Transverse colon (tissue), 4 donors: ENCODE data around the gene SLC32A1.

ENCODE experiments used
- EP300 ChIP-seq: sonication (generic); formaldehyde crosslinking; IDR thresholded peaks from one replicate; pipeline ENCODE4 v1.6.1; 2017; ENCODE audit warnings: antibody characterized with exemption, low read depth
- POLR2A ChIP-seq: fragments of 450-650 bp; IDR thresholded peaks from one replicate; pipeline ENCODE4 v1.6.1; 2016; ENCODE audit warnings: antibody characterized with exemption, mild to moderate bottlenecking, moderate library complexity
- POLR2AphosphoS5 ChIP-seq, 3 donors: sonication (generic); formaldehyde crosslinking; IDR thresholded peaks; one replicate each; pipeline ENCODE4 v1.6.1; 2016; ENCODE audit warnings: antibody characterized with exemption in 3 of 3
- TF ChIP-seq, protein P1 (sequence below), 5 experiments: fragments of 200-600 bp in 3 of 5; fragments of 450-650 bp in 2 of 5; sonication (generic) in 3 of 5; IDR thresholded peaks; 1 replicate in 2 of 5; 2 replicates in 3 of 5; pipeline ENCODE4 v1.5.1; 2016 to 2017; ENCODE audit warnings: antibody characterized with exemption in 5 of 5, inconsistent platforms in 3 of 5, mild to moderate bottlenecking in 2 of 5, moderate library complexity in 1 of 5

- TF ChIP-seq POLR2A (no peak), POLR2AphosphoS5 (IDR thresholded peaks at IDR 0.05) (no peak), EP300 (no peak)
- TF ChIP-seq, protein P1, sequence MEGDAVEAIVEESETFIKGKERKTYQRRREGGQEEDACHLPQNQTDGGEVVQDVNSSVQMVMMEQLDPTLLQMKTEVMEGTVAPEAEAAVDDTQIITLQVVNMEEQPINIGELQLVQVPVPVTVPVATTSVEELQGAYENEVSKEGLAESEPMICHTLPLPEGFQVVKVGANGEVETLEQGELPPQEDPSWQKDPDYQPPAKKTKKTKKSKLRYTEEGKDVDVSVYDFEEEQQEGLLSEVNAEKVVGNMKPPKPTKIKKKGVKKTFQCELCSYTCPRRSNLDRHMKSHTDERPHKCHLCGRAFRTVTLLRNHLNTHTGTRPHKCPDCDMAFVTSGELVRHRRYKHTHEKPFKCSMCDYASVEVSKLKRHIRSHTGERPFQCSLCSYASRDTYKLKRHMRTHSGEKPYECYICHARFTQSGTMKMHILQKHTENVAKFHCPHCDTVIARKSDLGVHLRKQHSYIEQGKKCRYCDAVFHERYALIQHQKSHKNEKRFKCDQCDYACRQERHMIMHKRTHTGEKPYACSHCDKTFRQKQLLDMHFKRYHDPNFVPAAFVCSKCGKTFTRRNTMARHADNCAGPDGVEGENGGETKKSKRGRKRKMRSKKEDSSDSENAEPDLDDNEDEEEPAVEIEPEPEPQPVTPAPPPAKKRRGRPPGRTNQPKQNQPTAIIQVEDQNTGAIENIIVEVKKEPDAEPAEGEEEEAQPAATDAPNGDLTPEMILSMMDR (IDR thresholded peaks at IDR 0.05), result no peak
Observed at GRCh38 chr20:38730167-38730988, 6.1 kb downstream of the SLC32A1 start.
